Germinal center (tissue), 1 donor: ENCODE results near the gene SNAPC3.
A peak's percentile ranks its signal among the peaks of the same experiment; 100 is the strongest.
"Not testable (repeated sequence)": the region's sequence is repeated elsewhere in the genome, so short reads cannot be mapped to it uniquely, and the experiment has no call there.

Source experiments
- DNase-seq: peaks from one replicate; pipeline ENCODE4 v3.0.0; 2012; ENCODE audit warnings: mixed read lengths, low spot score

SNAPC3 gene

GRCh38 chr9:15422372-15423230 is at the start of gene SNAPC3:
Gene SNAPC3 (plus strand): TSS chr9:15422876. CDS start chr9:15422880, 4 bp downstream.
- peak; percentile 95 for DNase-seq

DNA sequence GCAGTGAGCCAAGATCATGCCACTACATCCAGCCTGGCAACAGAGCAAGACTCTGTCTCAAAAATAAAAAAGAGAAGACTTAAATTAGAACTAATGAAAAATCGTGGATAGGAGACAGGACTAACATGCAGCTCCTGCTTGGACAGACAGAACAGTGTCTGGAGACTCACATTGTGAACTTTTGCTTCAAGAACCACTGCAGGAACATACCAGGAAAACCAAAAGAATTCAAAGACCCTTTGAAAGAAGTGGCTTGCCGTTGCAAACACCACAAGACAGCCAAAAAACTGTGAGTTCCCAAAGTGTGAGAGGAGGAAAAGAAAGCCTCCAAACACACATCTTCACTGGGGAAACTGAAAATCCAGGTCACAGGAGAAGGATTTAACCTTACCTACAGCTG is 48.8 kb upstream of the SNAPC3 start:
- no peak for DNase-seq

DNA sequence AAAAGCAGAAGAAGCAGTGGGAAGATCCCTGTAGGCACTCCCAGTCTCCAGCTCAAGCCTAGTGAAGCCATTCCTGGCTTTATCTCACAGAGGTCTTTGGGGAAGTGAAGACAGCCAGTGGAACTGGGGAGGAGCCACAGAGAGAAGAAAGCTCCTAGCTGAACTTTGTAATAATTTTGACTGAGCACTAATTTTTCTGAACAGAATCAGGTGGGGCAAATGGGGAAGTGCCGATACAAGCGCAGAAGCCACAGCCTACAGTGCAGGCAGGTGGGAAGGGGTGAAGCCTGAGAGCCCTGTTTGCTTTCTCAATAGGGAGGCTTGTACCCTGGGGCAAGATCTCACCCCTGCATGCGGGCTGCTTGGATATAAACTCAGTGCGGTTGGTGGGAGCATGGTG is 48.4 kb upstream of the SNAPC3 start:
- DNase-seq = no peak

- no peak for DNase-seq
These were observed 47.9 kb upstream of the SNAPC3 start for GRCh38 chr9:15374825-15375224.

GRCh38 chr9:15377625-15378540 is 44.8 kb upstream of the SNAPC3 start:
- no peak for DNase-seq

DNA sequence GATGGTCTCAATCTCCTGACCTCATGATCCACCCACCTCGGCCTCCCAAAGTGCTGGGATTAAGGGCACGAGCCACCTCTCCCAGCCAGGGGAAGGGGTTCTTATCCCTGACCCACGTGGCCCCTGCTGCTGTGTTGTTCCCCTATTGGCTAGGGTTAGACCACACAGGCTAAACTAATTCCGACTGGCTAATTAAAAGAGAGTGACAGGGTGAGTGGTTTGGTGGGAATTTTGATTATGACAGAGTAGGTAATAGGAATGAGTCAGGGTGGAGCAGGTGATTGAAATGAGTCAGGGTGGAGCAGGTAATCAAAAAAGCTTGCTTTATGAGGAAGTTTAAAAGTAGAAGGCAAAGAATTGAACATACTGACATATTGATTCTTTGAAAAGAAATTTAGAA is 43.4 kb upstream of the SNAPC3 start:
- DNase-seq = not testable (repeated sequence)

GRCh38 chr9:15379888-15380287 is 42.8 kb upstream of the SNAPC3 start:
- DNase-seq = not testable (repeated sequence)

- no peak for DNase-seq
These were observed 41.2 kb upstream of the SNAPC3 start for GRCh38 chr9:15381491-15381890.

- DNase-seq = no peak
These were observed 36.2 kb upstream of the SNAPC3 start for GRCh38 chr9:15386465-15386864.

- no peak for DNase-seq
These were observed 33.5 kb upstream of the SNAPC3 start for GRCh38 chr9:15389173-15389572.

DNA sequence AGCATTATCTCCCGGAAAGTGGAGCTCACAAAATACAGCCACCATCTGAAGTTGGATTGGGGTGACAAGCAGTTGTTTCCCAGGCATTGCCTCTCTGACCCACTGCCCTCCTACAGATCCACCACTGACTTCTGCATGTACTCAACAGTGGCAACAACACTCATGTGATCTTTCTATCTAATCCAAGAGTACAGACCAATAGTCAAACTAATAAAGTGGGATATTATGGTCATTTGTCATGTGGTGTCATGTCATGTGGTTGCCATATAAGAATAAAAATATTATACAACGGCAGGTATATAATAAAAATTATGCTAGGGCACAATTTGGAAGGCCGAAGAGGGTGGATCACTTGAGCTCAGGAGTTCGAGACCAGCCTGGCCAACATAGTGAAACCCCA is 33.0 kb upstream of the SNAPC3 start:
- DNase-seq = no peak

GRCh38 chr9:15390201-15390600 is 32.5 kb upstream of the SNAPC3 start:
- no peak for DNase-seq

- no peak for DNase-seq
These were observed 30.3 kb upstream of the SNAPC3 start for GRCh38 chr9:15392363-15392762.

DNA sequence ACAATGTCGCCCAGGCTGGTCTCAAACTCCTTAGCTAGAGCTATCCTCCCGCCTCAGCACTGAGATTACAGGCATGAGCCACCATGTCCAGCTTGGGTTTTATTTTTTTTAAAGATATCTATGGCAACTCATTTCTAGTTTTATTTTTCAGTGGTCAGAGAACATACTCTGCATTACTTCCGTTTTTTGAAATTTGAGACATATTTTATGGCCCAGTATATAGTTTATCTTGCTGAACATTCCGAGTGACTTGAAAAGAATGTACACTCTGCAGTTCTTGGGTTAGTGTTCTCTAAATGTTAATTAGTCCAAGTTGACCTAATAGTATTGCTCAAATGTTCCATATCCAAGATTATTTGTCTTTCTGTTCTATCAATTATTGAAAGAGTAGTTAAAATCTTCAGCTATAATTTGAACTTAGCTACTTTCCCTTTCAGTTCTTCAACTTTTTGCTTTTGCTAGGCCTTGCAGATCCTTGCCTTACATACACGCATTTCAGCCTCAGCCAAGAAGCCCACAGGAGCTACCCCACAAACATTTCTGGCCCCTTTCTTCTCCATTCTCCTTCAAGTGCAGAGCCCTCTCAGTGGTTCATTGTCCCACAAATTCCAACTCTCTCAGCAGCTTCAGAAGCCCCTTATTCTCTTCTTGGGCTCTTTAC is 22.3 kb upstream of the SNAPC3 start:
- DNase-seq = no peak

DNA sequence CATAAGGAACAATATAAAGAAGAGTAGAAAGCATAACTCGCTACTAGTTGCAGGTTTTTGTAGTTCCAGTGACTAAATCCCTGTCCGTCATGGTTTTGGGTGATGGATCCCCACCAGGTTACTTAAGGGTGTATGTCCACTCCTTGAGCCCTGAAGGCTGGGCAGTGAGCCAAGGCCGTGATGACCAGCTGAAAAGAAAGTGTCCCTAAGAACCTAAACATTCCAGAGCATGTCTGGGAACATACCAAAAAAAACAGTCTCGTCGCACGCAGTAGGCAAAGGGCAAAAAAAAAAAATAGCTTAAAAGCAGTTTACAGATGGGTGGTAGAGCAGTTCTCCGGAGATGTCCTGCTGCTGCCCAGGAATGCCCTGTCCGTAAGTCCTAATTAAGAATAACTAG is 21.4 kb upstream of the SNAPC3 start:
- DNase-seq = no peak

DNA sequence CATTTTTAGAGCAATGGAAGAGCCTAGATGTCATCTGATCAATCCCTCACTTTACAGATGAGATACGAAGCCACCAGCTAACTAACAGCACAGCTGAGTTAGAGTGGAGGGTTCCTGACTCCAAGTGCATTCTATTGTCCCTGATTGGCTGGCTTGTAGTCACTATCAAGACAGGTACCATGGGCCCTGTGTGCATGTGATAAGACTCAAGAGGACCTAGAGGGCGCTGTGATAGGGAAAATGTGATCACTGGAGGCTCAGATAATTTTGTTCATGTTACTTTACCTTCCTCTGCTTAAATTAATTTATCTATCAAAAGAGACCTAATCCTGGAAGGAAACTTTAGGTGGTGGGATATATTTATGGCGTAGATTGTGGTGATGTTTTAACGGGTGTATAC is 19.5 kb upstream of the SNAPC3 start:
- DNase-seq = peak; percentile 71

- DNase-seq = no peak
These were observed 18.5 kb upstream of the SNAPC3 start for GRCh38 chr9:15404171-15404570.

- no peak for DNase-seq
These were observed 5.8 kb upstream of the SNAPC3 start for GRCh38 chr9:15416880-15417279.

DNA sequence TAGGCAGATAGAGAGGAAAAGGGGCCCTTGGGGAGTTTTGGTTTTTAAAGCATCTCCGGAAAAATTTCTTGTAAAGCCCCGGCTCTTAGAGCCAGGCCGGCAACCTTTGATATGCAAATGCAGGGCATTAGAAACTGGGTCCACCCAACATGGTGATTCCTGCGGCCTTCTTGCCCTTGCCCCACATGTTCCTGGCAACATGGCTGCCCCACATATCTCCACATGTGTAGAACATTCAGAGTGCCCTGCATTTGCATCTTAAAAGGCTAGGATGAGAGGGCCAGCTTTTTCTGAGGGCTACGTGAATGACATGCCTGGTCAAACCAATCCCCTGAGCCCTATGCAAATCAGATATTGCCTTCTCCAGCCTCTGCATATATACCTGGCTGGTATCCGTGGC is 5.0 kb upstream of the SNAPC3 start:
- no peak for DNase-seq

DNA sequence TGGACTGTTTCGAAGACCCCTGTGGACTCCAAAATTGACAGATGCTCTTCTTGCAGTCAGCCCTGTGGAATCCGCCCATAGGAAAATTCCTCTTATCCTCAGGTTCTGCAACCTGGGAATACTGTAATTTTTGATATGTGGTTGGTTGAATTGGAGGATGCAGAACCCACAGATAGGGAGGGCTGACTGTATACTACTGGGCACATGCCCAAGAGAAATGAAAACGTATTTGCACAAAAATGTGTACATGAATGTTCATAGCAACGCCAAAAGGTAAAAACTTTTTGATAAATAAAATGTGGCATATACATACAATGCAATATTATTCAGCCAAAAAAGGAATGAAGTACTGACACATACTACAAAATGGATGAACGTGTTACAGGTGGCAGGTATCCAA is 1.9 kb upstream of the SNAPC3 start:
- no peak for DNase-seq

- no peak for DNase-seq
These were observed 1.1 kb upstream of the SNAPC3 start for GRCh38 chr9:15421532-15421931.

GRCh38 chr9:15421990-15422371 is 695 bp upstream of the SNAPC3 start:
- DNase-seq = no peak
